Neural cell (in vitro differentiated cells): Measurements from ENCODE around the gene TNFRSF4. TPM values are rescaled to one million over a fixed set of nuclear protein-coding genes. Genes with fewer than 3 reads are reported as not detected.

ENCODE experiments used
- H2AFZ ChIP-seq: fragments of 200-600, 300-800 bp; sonication (generic), shearing (Covaris generic); 2 replicates; pipeline ENCODE4 v1.6.0; 2014; ENCODE audit warnings: low read depth, mild to moderate bottlenecking, antibody characterized with exemption, low read length, moderate library complexity
- H3F3A ChIP-seq: fragments of 200-600 bp; shearing (Covaris generic); 2 replicates; pipeline ENCODE4 v1.6.1; 2016; ENCODE audit warnings: mild to moderate bottlenecking, moderate library complexity, mixed read lengths, antibody characterized with exemption, low read length; ENCODE audit not compliant: insufficient read depth, poor library complexity, severe bottlenecking
- H3K27ac ChIP-seq: fragments of 200-600, 300-800 bp; sonication (generic), shearing (Covaris generic); 2 replicates; pipeline ENCODE4 v1.5.1; 2014; ENCODE audit warnings: mild to moderate bottlenecking, low read length, moderate library complexity
- H3K27me3 ChIP-seq: fragments of 300-800, 200-600 bp; sonication (generic), shearing (Covaris generic); 2 replicates; pipeline ENCODE4 v1.6.0; 2014; ENCODE audit warnings: mild to moderate bottlenecking, low read depth, low read length, moderate library complexity; ENCODE audit not compliant: insufficient read depth
- H3K36me3 ChIP-seq: fragments of 300-800, 200-600 bp; sonication (generic), shearing (Covaris generic); 2 replicates; pipeline ENCODE4 v1.5.1; 2014; ENCODE audit warnings: mild to moderate bottlenecking, antibody characterized with exemption, low read length, moderate library complexity; ENCODE audit not compliant: insufficient read depth
- H3K4me2 ChIP-seq: fragments of 300-800, 200-600 bp; sonication (generic), shearing (Covaris generic); 2 replicates; pipeline ENCODE4 v1.6.0; 2014; ENCODE audit warnings: mild to moderate bottlenecking, low read length
- H3K4me3 ChIP-seq: fragments of 300-800, 200-600 bp; sonication (generic), shearing (Covaris generic); 2 replicates; pipeline ENCODE4 v1.5.1; 2014; ENCODE audit warnings: mild to moderate bottlenecking, low read length, moderate library complexity
- H3K79me2 ChIP-seq: fragments of 200-600 bp; shearing (Covaris generic); replicated peaks from 2 replicates; pipeline ENCODE4 v1.6.0; 2014; ENCODE audit warnings: mild to moderate bottlenecking, low read length, moderate library complexity; ENCODE audit not compliant: insufficient read depth
- H3K9ac ChIP-seq: fragments of 300-800, 200-600 bp; sonication (generic), shearing (Covaris generic); 2 replicates; pipeline ENCODE4 v1.6.1; 2016; ENCODE audit warnings: mild to moderate bottlenecking, low read length, mixed read lengths
- H3K9me2 ChIP-seq: fragments of 200-600 bp; shearing (Covaris generic); 2 replicates; pipeline ENCODE4 v1.6.1; 2016; ENCODE audit warnings: mild to moderate bottlenecking, low read length, mixed read lengths; ENCODE audit not compliant: insufficient read depth
- H3K9me3 ChIP-seq: fragments of 200-600, 300-800 bp; sonication (generic), shearing (Covaris generic); 2 replicates; pipeline ENCODE4 v1.6.1; 2016; ENCODE audit warnings: mild to moderate bottlenecking, mixed run types, low read length, moderate library complexity, mixed read lengths
- H4K20me1 ChIP-seq: fragments of 200-600 bp; shearing (Covaris generic); 2 replicates; pipeline ENCODE4 v1.6.1; 2016; ENCODE audit warnings: mild to moderate bottlenecking, mixed run types; ENCODE audit not compliant: insufficient read depth
- EP300 ChIP-seq: fragments of 450-650 bp; conservative IDR thresholded peaks from 2 replicates; pipeline ENCODE4 v1.6.1; 2014; ENCODE audit warnings: antibody characterized with exemption, mild to moderate bottlenecking, moderate library complexity; ENCODE audit not compliant: poor library complexity, severe bottlenecking
- EZH2 ChIP-seq: fragments of 200-600, 300-800 bp; shearing (Covaris generic), sonication (generic); IDR thresholded peaks from 2 replicates; pipeline ENCODE4 v1.6.1; 2014; ENCODE audit warnings: antibody characterized with exemption, low read length, borderline replicate concordance, mild to moderate bottlenecking; ENCODE audit not compliant: insufficient read depth, poor library complexity, severe bottlenecking
- MXI1 ChIP-seq: fragments of 450-650 bp; conservative IDR thresholded peaks from 2 replicates; pipeline ENCODE4 v1.6.1; 2014; ENCODE audit warnings: antibody characterized with exemption, mild to moderate bottlenecking; ENCODE audit not compliant: poor library complexity, severe bottlenecking
- POLR2AphosphoS5 ChIP-seq: IDR thresholded peaks from 2 replicates; pipeline ENCODE4 v1.6.1; 2012
- RAD21 ChIP-seq: fragments of 450-650 bp; conservative IDR thresholded peaks from 2 replicates; pipeline ENCODE4 v1.6.1; 2014; ENCODE audit warnings: antibody characterized with exemption, mild to moderate bottlenecking, moderate library complexity
- SMC3 ChIP-seq: fragments of 450-650 bp; conservative IDR thresholded peaks from 2 replicates; pipeline ENCODE4 v1.6.1; 2014; ENCODE audit warnings: antibody characterized with exemption, mild to moderate bottlenecking, moderate library complexity; ENCODE audit not compliant: poor library complexity
- TAF1 ChIP-seq: IDR thresholded peaks from 2 replicates; pipeline ENCODE4 v1.6.1; 2012; ENCODE audit warnings: low read depth
- polyA plus RNA-seq: library from polyadenylated mRNA; depleted of rRNA; stranded (reverse); fragments of >200 nt; gene quantifications from 2 replicates; pipeline ENCODE4 v1.2.3, GENCODE V29; 2014
- TF ChIP-seq, protein P1 (sequence below): IDR thresholded peaks from 2 replicates; pipeline ENCODE4 v1.6.1; 2012; ENCODE audit warnings: borderline replicate concordance
- TF ChIP-seq, protein P2 (sequence below): fragments of 450-650 bp; IDR thresholded peaks from 2 replicates; pipeline ENCODE4 v1.5.1; 2014; ENCODE audit warnings: antibody characterized with exemption, mild to moderate bottlenecking, moderate library complexity; ENCODE audit not compliant: poor library complexity, severe bottlenecking

The TNFRSF4 gene
- polyA plus RNA-seq, 1 donor from 2014 or later: not detected

DNA sequence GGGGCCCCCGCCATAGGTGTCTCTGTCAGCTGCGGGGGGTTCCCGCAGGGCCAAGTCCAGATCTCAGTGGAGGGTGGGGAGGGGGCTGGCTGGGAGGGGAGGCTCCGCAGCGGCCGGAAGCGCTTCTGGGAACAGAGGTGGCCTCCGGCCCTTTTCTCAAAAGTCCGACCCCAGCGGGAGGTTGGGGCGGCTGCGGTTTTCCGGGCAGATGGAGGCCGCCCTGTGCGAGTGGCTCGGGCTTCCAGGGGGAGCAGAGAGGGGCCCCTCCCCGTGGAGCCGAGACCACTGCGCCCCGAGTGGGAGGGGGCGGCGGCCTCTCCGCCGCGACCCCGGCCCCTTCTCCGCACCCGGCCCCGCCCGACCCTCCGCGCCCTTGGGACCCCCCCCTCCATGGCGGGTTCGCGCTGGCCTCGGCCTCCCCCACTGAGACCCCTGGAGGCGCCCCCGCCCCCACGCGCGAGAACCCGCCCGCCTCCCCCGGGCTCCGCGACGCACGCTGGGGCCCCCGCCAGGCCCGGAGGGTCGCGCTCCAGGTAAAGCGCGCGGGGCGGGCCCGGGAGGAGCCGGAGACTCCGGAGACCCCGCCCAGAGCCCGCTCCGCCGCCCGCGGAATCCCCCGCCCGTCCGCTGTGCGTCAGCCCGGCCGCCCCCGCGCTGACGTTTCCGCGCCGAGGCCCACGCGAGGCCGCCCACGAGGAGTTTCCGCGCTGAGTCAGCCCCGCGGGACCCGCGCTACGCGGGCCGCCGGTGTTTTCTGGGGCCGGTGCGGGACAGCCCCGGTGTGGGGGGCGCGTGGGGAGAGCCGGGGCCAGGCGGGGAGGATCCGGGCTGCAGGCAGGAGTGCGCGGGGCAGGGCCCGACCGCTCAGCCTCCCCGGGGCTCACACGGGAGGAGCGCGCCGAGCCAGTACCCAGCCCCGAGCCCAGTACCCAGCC is 12.8 kb downstream of the TNFRSF4 start:
- Histone ChIP-seq H3F3A (no peaks in the 10 kb centered on the region), H4K20me1 (no peaks in the 10 kb centered on the region), H3K36me3 (no peaks in the 10 kb centered on the region), H3K4me3 (peak overlapping the region; percentile 56), H3K4me2 (no peak overlapping the region), H3K27ac (no peak overlapping the region), H3K9me2 (no peaks in the 10 kb centered on the region), H2AFZ (no peak overlapping the region), H3K79me2 (no peaks in the 10 kb centered on the region), H3K9me3 (no peaks in the 10 kb centered on the region), H3K27me3 (peaks cover 17% of the 10 kb centered on the region), H3K9ac (peak overlapping the region; percentile 38)
- TF ChIP-seq MXI1: peak; percentile 38
- TF ChIP-seq SMC3: no peak
- no peak for TF ChIP-seq TAF1
- TF ChIP-seq EZH2: no peak
- TF ChIP-seq POLR2AphosphoS5: no peak

DNA sequence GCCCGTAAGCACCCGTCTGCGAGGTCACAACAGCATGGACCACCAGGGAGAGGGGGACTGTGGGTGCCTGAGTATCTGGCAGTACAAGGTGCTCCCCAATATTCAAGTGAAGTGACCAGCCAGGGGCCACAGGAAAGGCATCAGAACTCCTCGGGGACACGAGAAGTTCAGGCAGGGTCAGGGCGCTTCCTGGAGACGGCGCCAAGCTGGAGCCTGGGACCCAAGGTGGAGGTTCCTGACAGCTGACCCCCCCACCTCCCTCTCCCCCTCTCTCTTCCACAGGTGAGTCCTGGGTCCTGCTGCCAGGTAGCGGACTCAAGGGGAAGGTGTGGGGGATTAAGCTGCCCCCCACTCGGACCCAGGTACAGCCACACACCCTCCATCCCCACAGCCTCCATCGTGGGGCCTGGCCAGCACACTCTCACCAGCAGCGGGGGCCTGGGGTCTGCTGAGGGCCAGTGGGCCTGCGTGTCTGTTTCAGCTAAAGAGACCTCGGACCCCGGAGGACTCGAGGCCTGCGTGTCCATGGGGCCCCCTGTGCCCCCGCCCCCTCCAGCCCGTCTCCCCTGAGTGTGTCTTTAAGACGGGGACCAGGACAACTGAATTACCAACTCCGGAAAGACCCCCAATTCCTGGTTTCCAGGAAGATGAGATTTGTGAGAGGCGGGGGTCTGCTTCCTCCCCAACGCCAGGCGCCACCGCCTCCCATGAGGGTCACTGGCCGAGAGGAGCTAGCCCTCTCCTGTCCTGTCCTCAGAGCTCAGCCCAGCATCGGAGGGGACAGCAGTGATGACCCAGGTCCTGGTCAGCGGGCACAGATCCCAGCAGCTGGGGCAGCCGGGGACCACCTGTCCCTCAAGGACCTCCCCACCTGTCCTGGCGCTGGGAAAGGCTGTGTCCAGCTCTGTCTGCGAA is 13.7 kb downstream of the TNFRSF4 start:
- peak overlapping the region; percentile 56 for H3K4me3 ChIP-seq

More for the DNA sequence above, 13.7 kb downstream of the TNFRSF4 start:
- Histone ChIP-seq H3F3A (no peaks in the 10 kb centered on the region), H3K79me2 (no peaks in the 10 kb centered on the region), H3K9ac (peak overlapping the region; percentile 38), H3K9me3 (no peaks in the 10 kb centered on the region), H3K27ac (no peak overlapping the region), H3K36me3 (no peaks in the 10 kb centered on the region), H4K20me1 (no peaks in the 10 kb centered on the region), H3K4me2 (no peak overlapping the region), H3K9me2 (no peaks in the 10 kb centered on the region), H2AFZ (no peak overlapping the region), H3K27me3 (peaks cover 7% of the 10 kb centered on the region)
- TF ChIP-seq, protein P1, sequence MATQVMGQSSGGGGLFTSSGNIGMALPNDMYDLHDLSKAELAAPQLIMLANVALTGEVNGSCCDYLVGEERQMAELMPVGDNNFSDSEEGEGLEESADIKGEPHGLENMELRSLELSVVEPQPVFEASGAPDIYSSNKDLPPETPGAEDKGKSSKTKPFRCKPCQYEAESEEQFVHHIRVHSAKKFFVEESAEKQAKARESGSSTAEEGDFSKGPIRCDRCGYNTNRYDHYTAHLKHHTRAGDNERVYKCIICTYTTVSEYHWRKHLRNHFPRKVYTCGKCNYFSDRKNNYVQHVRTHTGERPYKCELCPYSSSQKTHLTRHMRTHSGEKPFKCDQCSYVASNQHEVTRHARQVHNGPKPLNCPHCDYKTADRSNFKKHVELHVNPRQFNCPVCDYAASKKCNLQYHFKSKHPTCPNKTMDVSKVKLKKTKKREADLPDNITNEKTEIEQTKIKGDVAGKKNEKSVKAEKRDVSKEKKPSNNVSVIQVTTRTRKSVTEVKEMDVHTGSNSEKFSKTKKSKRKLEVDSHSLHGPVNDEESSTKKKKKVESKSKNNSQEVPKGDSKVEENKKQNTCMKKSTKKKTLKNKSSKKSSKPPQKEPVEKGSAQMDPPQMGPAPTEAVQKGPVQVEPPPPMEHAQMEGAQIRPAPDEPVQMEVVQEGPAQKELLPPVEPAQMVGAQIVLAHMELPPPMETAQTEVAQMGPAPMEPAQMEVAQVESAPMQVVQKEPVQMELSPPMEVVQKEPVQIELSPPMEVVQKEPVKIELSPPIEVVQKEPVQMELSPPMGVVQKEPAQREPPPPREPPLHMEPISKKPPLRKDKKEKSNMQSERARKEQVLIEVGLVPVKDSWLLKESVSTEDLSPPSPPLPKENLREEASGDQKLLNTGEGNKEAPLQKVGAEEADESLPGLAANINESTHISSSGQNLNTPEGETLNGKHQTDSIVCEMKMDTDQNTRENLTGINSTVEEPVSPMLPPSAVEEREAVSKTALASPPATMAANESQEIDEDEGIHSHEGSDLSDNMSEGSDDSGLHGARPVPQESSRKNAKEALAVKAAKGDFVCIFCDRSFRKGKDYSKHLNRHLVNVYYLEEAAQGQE: no peak
- TF ChIP-seq EP300 (no peak), MXI1 (no peak), EZH2 (no peak), RAD21 (no peak), SMC3 (no peak), TAF1 (no peak), POLR2AphosphoS5 (no peak)
- TF ChIP-seq, protein P2, sequence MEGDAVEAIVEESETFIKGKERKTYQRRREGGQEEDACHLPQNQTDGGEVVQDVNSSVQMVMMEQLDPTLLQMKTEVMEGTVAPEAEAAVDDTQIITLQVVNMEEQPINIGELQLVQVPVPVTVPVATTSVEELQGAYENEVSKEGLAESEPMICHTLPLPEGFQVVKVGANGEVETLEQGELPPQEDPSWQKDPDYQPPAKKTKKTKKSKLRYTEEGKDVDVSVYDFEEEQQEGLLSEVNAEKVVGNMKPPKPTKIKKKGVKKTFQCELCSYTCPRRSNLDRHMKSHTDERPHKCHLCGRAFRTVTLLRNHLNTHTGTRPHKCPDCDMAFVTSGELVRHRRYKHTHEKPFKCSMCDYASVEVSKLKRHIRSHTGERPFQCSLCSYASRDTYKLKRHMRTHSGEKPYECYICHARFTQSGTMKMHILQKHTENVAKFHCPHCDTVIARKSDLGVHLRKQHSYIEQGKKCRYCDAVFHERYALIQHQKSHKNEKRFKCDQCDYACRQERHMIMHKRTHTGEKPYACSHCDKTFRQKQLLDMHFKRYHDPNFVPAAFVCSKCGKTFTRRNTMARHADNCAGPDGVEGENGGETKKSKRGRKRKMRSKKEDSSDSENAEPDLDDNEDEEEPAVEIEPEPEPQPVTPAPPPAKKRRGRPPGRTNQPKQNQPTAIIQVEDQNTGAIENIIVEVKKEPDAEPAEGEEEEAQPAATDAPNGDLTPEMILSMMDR: no peak
